NB4 (cell line): ENCODE results near the gene CXorf65.
A peak's percentile ranks its signal among the peaks of the same experiment; 100 is the strongest.

Experiments
- DNase-seq: peaks from one replicate; pipeline ENCODE4 v3.0.0; 2010; ENCODE audit warnings: low read depth
- H3K4me3 ChIP-seq: one replicate; pipeline ENCODE4 v1.5.1; 2011; ENCODE audit warnings: mild to moderate bottlenecking, low read depth, low read length, moderate library complexity
- CTCF ChIP-seq: IDR thresholded peaks from one replicate; pipeline ENCODE4 v1.5.1; 2012; ENCODE audit warnings: low read depth, low read length
- MAX ChIP-seq: IDR thresholded peaks from 2 replicates; pipeline ENCODE4 v1.6.1; 2011; ENCODE audit warnings: low read depth, low read length
- MYC ChIP-seq: IDR thresholded peaks from 2 replicates; pipeline ENCODE4 v1.6.1; 2011; ENCODE audit warnings: low read depth, low read length
- POLR2A ChIP-seq: IDR thresholded peaks from 2 replicates; pipeline ENCODE4 v1.6.1; 2011; ENCODE audit warnings: mild to moderate bottlenecking; ENCODE audit not compliant: insufficient read length; ENCODE audit errors: extremely low read depth

The CXorf65 gene

GRCh38 chrX:71056867-71057266, 49.7 kb downstream of the CXorf65 start:
- no peak for TF ChIP-seq MYC
- TF ChIP-seq CTCF, result no peak
- TF ChIP-seq MAX, result no peak
- no peak for TF ChIP-seq POLR2A
- DNase-seq, result peak; percentile 19
- H3K4me3 ChIP-seq, result no peak overlapping the region
